CD14-positive monocyte (primary cell): ENCODE data around the gene RNF213. TPM values are rescaled to one million over a fixed set of nuclear protein-coding genes. Genes with fewer than 3 reads are reported as not detected.

Source experiments
- DNase-seq, 3 donors: peaks; one replicate each; pipeline ENCODE4 v3.0.0-alpha.2; 2011 to 2022
- H2AFZ ChIP-seq: 2 replicates; pipeline ENCODE4 v1.6.0; 2012; ENCODE audit warnings: mild to moderate bottlenecking, low read depth, low read length, inconsistent platforms; ENCODE audit not compliant: insufficient read depth, poor library complexity, severe bottlenecking
- H3K27ac ChIP-seq, 2 donors: 1 replicate in 1 of 2; 2 replicates in 1 of 2; pipeline ENCODE4 v1.5.1; 2012 to 2013; ENCODE audit warnings: low read length in 2 of 2, control low read depth in 1 of 2, inconsistent platforms in 1 of 2, low read depth in 1 of 2, mild to moderate bottlenecking in 1 of 2
- H3K27me3 ChIP-seq, 2 donors: one replicate each; pipeline versions ENCODE4 v1.6.0 to v1.6.1; 2011 to 2013; ENCODE audit warnings: low read length in 2 of 2; ENCODE audit not compliant: control insufficient read depth in 2 of 2, insufficient read depth in 2 of 2
- H3K36me3 ChIP-seq, 2 donors: replicated peaks in 1 of 2; 1 replicate in 1 of 2; 2 replicates in 1 of 2; pipeline versions ENCODE4 v1.5.1 to v1.6.1; 2012 to 2013; ENCODE audit warnings: low read length in 2 of 2, control low read depth in 1 of 2, inconsistent platforms in 1 of 2, mild to moderate bottlenecking in 1 of 2; ENCODE audit not compliant: insufficient read depth in 2 of 2, control insufficient read depth in 1 of 2
- H3K4me1 ChIP-seq, 2 donors: 1 replicate in 1 of 2; 2 replicates in 1 of 2; pipeline versions ENCODE4 v1.5.1 to v1.6.1; 2012 to 2013; ENCODE audit warnings: low read length in 2 of 2, control low read depth in 1 of 2, inconsistent platforms in 1 of 2, mild to moderate bottlenecking in 1 of 2, moderate library complexity in 1 of 2; ENCODE audit not compliant: insufficient read depth in 2 of 2, control insufficient read depth in 1 of 2
- H3K4me2 ChIP-seq: replicated peaks from 2 replicates; pipeline ENCODE3; 2012; ENCODE audit warnings: low read length, moderate library complexity, mild to moderate bottlenecking; ENCODE audit not compliant: poor library complexity, severe bottlenecking; ENCODE audit errors: extremely low read depth
- H3K4me3 ChIP-seq, 3 experiments: fragments of 200-600 bp in 1 of 3; sonication (generic) in 1 of 3; replicated peaks in 1 of 3; 1 replicate in 2 of 3; 2 replicates in 1 of 3; pipeline ENCODE4 v1.5.1; 2011 to 2013; ENCODE audit warnings: low read length in 3 of 3, mild to moderate bottlenecking in 3 of 3, control low read depth in 2 of 3, low read depth in 2 of 3, inconsistent platforms in 1 of 3, moderate library complexity in 1 of 3
- H3K79me2 ChIP-seq: 2 replicates; pipeline ENCODE4 v1.6.0; 2012; ENCODE audit warnings: mild to moderate bottlenecking, control low read depth, inconsistent platforms, low read length, moderate library complexity; ENCODE audit not compliant: insufficient read depth
- H3K9ac ChIP-seq: 2 replicates; pipeline ENCODE4 v1.6.0; 2017; ENCODE audit warnings: low read length, mild to moderate bottlenecking; ENCODE audit not compliant: insufficient read depth, poor library complexity, severe bottlenecking
- H3K9me3 ChIP-seq, 2 donors: replicated peaks in 1 of 2; 1 replicate in 1 of 2; 2 replicates in 1 of 2; pipeline versions ENCODE4 v1.5.1 to v1.6.1; 2012 to 2013; ENCODE audit warnings: low read length in 2 of 2, control low read depth in 1 of 2; ENCODE audit not compliant: control insufficient read depth in 1 of 2, insufficient read depth in 1 of 2
- H4K20me1 ChIP-seq: 2 replicates; pipeline ENCODE4 v1.6.0; 2012; ENCODE audit warnings: mild to moderate bottlenecking, low read length, control low read depth, moderate library complexity; ENCODE audit not compliant: insufficient read depth
- H3K27ac Mint-ChIP-seq, 7 donors: one replicate each; pipeline ENCODE4 v1.8.0; 2020; ENCODE audit warnings: mild to moderate bottlenecking in 7 of 7, mixed read lengths in 7 of 7, moderate library complexity in 6 of 7, inconsistent platforms in 2 of 7
- H3K27me3 Mint-ChIP-seq, 3 donors: one replicate each; pipeline ENCODE4 v1.8.0; 2021 to 2022; ENCODE audit warnings: low read depth in 3 of 3, mild to moderate bottlenecking in 3 of 3, mixed read lengths in 3 of 3, moderate library complexity in 3 of 3, inconsistent platforms in 1 of 3
- H3K36me3 Mint-ChIP-seq, 2 donors: one replicate each; pipeline ENCODE4 v1.8.0; 2020; ENCODE audit warnings: mixed read lengths in 2 of 2, inconsistent platforms in 1 of 2, mild to moderate bottlenecking in 1 of 2
- H3K4me1 Mint-ChIP-seq: one replicate; pipeline ENCODE4 v1.8.0; 2020; ENCODE audit warnings: mild to moderate bottlenecking, mixed read lengths
- H3K4me3 Mint-ChIP-seq, 2 donors: one replicate each; pipeline ENCODE4 v1.8.0; 2020; ENCODE audit warnings: mild to moderate bottlenecking in 2 of 2, mixed read lengths in 2 of 2, moderate library complexity in 1 of 2
- H3K9me3 Mint-ChIP-seq, 7 donors: one replicate each; pipeline ENCODE4 v1.8.0; 2020 to 2022; ENCODE audit warnings: mixed read lengths in 7 of 7, mild to moderate bottlenecking in 6 of 7, moderate library complexity in 6 of 7, inconsistent platforms in 2 of 7
- CTCF ChIP-seq: fragments of 200-600 bp; IDR thresholded peaks from one replicate; pipeline ENCODE4 v1.8.0; 2022; ENCODE audit warnings: antibody characterized with exemption, mild to moderate bottlenecking
- WGBS: methylation state at CpG from one replicate; pipeline ENCODE4 v1.1.5; 2013; ENCODE audit warnings: missing lambda C conversion rate; ENCODE audit not compliant: insufficient coverage; 5-methylcytosine and 5-hydroxymethylcytosine counted together
- intact Hi-C, 2 donors: fragments of 100-400 bp; cut with micrococcal nuclease; formaldehyde crosslinking; loops; one replicate each; pipeline versions ENCODE4 v1.15.0 to v1.15.1; 2023
- polyA plus RNA-seq, 3 donors: library from polyadenylated mRNA; depleted of rRNA in 1 of 3; unstranded in 2 of 3; stranded (reverse) in 1 of 3; fragments of 300-500 nt in 2 of 3; fragments of >200 nt in 1 of 3; fragmentation: Illumina TruSeq in 2 of 3; gene quantifications; 1 replicate in 2 of 3; 2 replicates in 1 of 3; pipeline ENCODE4 v1.2.3, GENCODE V29; 2012 to 2021

RNF213 gene
- polyA plus RNA-seq, 3 donors = 10.3 to 196 (median 18.1) TPM

- H3K27ac ChIP-seq = no peak overlapping the region
- H2AFZ ChIP-seq = no peak overlapping the region
These were observed 8.8 kb downstream of the RNF213 start for GRCh38 chr17:80269405-80269807.

GRCh38 chr17:80270104-80270503, 9.5 kb downstream of the RNF213 start:
- H3K27me3 Mint-ChIP-seq = peaks cover 0 to 3% (median 0%) of the 10 kb centered on the region in 3 donors
- intact Hi-C loops = no loop called here
- H3K4me1 ChIP-seq = peaks cover 3 to 13% of the 10 kb centered on the region in 2 donors
- DNase-seq = no peak
- H3K4me3 ChIP-seq = no peak overlapping the region
- 93% methylated on average over 10 of the region's 10 CpGs for WGBS
- peaks cover 35 to 51% of the 10 kb centered on the region in 2 donors for H3K36me3 Mint-ChIP-seq
- H3K79me2 ChIP-seq = peaks cover 89% of the 10 kb centered on the region
- H2AFZ ChIP-seq = no peak overlapping the region
- no peak overlapping the region for H3K4me3 Mint-ChIP-seq
- H3K9me3 Mint-ChIP-seq = peaks cover 0 to 2% (median 0%) of the 10 kb centered on the region in 7 donors
- no peaks in the 10 kb centered on the region for H3K9me3 ChIP-seq
- TF ChIP-seq CTCF = no peak
- peaks cover 57 to 86% of the 10 kb centered on the region in 2 donors for H3K36me3 ChIP-seq
- H3K27ac Mint-ChIP-seq = peak overlapping the region in 2 of 7 donors; percentile 12 to 69
- no peak overlapping the region for H3K27ac ChIP-seq
- H3K27me3 ChIP-seq = no peaks in the 10 kb centered on the region
- no peak overlapping the region for H3K4me2 ChIP-seq
- H3K4me1 Mint-ChIP-seq = peaks cover 23% of the 10 kb centered on the region
- peaks cover 98% of the 10 kb centered on the region for H4K20me1 ChIP-seq
- no peak overlapping the region for H3K9ac ChIP-seq

More at GRCh38 chr17:80269405-80269807, 8.8 kb downstream of the RNF213 start:
- WGBS = 100% methylated on average over 1 of the region's 2 CpGs
- H3K4me1 Mint-ChIP-seq = peaks cover 30% of the 10 kb centered on the region
- peaks cover 0 to 4% (median 0%) of the 10 kb centered on the region in 3 donors for H3K27me3 Mint-ChIP-seq
- Histone ChIP-seq H3K9ac (no peak overlapping the region), H3K4me3 (no peak overlapping the region), H3K79me2 (peaks cover 96% of the 10 kb centered on the region), H3K9me3 (no peaks in the 10 kb centered on the region), H3K4me2 (no peak overlapping the region), H3K27me3 (no peaks in the 10 kb centered on the region), H3K4me1 (peaks cover 10 to 20% of the 10 kb centered on the region in 2 donors), H3K36me3 (peaks cover 56 to 82% of the 10 kb centered on the region in 2 donors), H4K20me1 (peaks cover 100% of the 10 kb centered on the region)
- TF ChIP-seq CTCF = no peak
- peaks cover 0 to 2% (median 0%) of the 10 kb centered on the region in 7 donors for H3K9me3 Mint-ChIP-seq
- no peak overlapping the region for H3K4me3 Mint-ChIP-seq
- DNase-seq = no peak
- intact Hi-C loops = no loop called here
- no peak overlapping the region for H3K27ac Mint-ChIP-seq
- peaks cover 32 to 49% of the 10 kb centered on the region in 2 donors for H3K36me3 Mint-ChIP-seq
